ENCODE results near the gene COPRS. TPM values are rescaled to one million over a fixed set of nuclear protein-coding genes. Genes with fewer than 3 reads are reported as not detected.
A peak's percentile ranks its signal among the peaks of the same experiment; 100 is the strongest.

Gene COPRS
- total RNA-seq, 4 donors from 2014 or later, result 49.3 to 56.8 (median 50.4) TPM

DNA sequence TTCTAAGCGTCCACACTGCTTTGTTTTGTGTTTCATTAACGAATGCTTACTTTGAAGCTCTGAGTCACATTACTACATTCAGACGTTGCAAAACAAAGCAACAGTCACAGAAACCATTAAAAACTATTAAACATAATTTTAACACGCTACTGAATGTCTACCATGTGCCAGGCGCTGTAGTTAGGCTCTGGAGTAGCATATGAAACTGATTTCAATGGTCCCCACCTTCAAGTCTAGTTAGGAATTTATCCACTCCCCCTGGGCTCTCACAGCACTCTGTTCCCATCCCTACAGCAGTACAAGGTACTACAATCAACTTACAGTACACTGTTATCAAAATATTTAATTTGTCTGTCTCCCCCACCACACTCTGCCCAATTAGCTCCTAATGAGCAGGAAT lies 41.8 kb upstream of the COPRS start:
- H3K4me3 ChIP-seq (ENCODE audit: low read depth, poor library complexity, severe bottlenecking), result peak overlapping the region; percentile 82
- WGBS, 2 donors, result 4 to 5% methylated on average over 5 of the region's 5 CpGs
- intact Hi-C loops (cut with DNase I; ENCODE audit: low total_unique reads), result no loop called here
- TF ChIP-seq, protein P1, sequence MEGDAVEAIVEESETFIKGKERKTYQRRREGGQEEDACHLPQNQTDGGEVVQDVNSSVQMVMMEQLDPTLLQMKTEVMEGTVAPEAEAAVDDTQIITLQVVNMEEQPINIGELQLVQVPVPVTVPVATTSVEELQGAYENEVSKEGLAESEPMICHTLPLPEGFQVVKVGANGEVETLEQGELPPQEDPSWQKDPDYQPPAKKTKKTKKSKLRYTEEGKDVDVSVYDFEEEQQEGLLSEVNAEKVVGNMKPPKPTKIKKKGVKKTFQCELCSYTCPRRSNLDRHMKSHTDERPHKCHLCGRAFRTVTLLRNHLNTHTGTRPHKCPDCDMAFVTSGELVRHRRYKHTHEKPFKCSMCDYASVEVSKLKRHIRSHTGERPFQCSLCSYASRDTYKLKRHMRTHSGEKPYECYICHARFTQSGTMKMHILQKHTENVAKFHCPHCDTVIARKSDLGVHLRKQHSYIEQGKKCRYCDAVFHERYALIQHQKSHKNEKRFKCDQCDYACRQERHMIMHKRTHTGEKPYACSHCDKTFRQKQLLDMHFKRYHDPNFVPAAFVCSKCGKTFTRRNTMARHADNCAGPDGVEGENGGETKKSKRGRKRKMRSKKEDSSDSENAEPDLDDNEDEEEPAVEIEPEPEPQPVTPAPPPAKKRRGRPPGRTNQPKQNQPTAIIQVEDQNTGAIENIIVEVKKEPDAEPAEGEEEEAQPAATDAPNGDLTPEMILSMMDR (IDR thresholded peaks at IDR 0.05), result no peak
- no peak for TF ChIP-seq POLR2A (IDR thresholded peaks at IDR 0.05)
- no peak for DNase-seq (ENCODE audit: low spot score in 2 of 2)

DNA sequence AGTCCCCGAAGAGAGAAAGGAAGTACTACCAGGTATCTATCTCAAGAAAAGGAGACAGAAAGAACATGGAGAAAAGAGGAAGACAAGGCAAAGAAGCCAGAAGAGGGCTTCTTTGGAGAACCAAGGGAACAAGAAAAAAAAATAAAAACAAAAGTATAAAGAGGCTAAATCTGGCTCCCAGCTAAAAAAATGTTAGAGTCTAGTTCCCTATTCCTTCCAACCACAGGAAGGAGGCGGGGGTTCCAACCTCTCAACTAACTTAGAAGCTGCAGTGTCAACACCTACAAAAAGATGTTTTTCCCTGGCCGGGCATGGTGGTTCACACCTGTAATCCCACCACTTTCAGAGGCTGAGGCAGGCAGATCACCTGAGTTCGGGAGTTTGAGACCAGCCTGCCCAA lies 29.1 kb upstream of the COPRS start:
- no peak overlapping the region for H3K4me3 ChIP-seq (ENCODE audit: low read depth, poor library complexity, severe bottlenecking)
- WGBS, 2 donors, result 88 to 89% methylated on average over 4 of the region's 4 CpGs
- DNase-seq (ENCODE audit: low spot score in 2 of 2), result peak; percentile 19 to 74
- TF ChIP-seq POLR2A (IDR thresholded peaks at IDR 0.05), result no peak
- TF ChIP-seq, protein P1 (IDR thresholded peaks at IDR 0.05), result no peak
- intact Hi-C loops (cut with DNase I; ENCODE audit: low total_unique reads), result no loop called here

DNA sequence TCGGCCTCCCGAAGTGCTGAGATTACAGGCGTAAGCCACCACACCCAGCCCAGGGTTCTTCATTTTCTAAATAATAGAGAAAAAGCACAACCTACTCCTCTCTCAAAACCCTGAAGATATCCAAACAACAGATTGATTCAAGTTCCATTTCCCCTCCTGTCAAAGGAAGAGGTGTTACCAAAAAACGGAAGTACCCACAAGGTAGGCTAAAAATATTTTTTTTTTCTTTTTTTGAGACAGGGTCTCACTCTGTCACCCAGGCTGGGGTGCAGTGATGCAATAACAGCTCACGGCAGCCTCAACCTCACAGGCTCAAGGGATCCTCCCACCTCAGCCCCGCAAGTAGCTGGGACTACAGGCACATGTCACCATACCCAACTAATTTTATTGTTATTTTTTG lies 23.5 kb upstream of the COPRS start:
- 90 to 91% methylated on average over 6 of the region's 6 CpGs for WGBS, 2 donors
- no peak for DNase-seq (ENCODE audit: low spot score in 2 of 2)
- TF ChIP-seq POLR2A (IDR thresholded peaks at IDR 0.05), result no peak
- TF ChIP-seq, protein P1 (IDR thresholded peaks at IDR 0.05), result no peak
- intact Hi-C loops (cut with DNase I; ENCODE audit: low total_unique reads), result no loop called here
- no peak overlapping the region for H3K4me3 ChIP-seq (ENCODE audit: low read depth, poor library complexity, severe bottlenecking)

DNA sequence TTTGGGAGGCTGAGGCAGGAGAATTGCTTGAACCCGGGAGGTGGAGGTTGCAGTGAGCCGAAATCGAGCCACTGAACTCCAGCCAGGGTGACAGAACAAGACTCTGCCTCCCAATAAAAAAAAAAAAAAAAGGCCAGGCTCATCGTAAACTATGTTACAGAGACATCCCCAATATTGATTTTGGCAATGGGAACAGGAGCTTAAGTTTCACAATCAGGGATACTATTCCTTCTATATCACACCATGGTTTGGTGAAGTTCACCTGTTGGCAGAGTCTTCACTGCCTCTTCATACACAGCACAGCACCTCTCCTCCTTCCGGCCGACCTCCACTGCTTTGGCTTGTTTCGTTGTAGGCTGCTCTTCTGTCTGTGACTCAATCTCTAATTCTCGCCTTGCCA lies 21.3 kb upstream of the COPRS start:
- no peak for DNase-seq (ENCODE audit: low spot score in 2 of 2)
- no peak overlapping the region for H3K4me3 ChIP-seq (ENCODE audit: low read depth, poor library complexity, severe bottlenecking)
- intact Hi-C loops (cut with DNase I; ENCODE audit: low total_unique reads), result no loop called here
- TF ChIP-seq POLR2A (IDR thresholded peaks at IDR 0.05), result no peak
- TF ChIP-seq, protein P1 (IDR thresholded peaks at IDR 0.05), result no peak
- 89 to 90% methylated on average over 8 of the region's 8 CpGs for WGBS, 2 donors

DNA sequence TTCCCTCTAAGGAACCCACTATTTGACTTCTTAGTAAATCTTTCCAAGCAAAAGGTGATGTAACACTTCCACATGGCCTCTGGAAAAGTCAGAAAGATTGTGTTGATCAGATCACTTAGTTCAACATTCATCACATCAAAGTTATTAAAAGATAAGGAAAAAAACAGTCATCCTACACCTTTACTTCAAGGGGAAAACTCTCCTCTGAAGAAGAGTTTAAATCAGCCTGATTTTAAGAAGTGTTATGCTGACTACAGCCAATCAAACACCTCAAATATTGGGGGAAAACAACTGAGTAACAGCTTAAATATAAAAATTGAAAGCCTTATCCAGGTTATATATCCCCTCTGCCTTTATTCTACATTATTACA lies 19.6 kb upstream of the COPRS start:
- H3K4me3 ChIP-seq (ENCODE audit: low read depth, poor library complexity, severe bottlenecking), result no peak overlapping the region
- TF ChIP-seq, protein P1 (IDR thresholded peaks at IDR 0.05), result no peak
- TF ChIP-seq POLR2A (IDR thresholded peaks at IDR 0.05), result no peak
- no peak for DNase-seq (ENCODE audit: low spot score in 2 of 2)
- intact Hi-C loops (cut with DNase I; ENCODE audit: low total_unique reads), result no loop called here

DNA sequence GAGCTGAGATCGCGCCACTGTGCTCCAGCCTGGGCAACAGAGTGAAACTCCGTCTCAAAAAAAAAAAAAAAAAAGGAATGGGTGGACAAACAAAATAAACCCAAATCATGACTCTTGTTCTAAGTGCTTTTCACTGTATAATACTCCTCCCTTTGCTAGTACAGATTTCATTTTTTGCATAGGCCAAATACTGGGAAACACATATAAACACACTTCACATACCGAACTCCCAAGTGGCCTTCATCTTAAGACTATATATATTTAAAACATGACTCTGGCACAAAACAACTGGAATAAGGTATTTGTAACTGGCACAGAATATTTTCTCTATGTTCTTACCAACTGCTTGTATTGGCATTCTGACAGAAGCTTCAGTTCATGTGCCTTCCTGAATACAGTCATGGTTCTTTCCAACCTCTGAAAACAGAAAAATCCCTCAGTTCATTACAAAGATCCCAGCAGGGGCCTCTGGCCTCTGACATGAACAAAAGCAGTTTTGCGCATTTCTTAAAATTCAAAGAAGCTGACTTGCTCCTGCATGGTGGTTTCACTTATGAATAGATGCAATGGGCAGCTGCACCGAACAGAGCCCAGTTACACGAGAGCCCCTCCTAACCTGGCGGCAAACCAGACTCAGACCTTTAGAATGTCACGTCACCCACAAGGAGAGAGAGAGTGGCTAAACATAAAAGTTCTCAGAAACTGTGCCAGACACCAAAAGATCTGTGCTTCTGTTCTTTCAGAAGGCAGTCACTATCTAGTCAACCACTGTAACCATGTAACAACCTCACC lies 19.1 kb upstream of the COPRS start:
- no peak overlapping the region for H3K4me3 ChIP-seq (ENCODE audit: low read depth, poor library complexity, severe bottlenecking)
- no peak for DNase-seq (ENCODE audit: low spot score in 2 of 2)
- TF ChIP-seq, protein P1 (IDR thresholded peaks at IDR 0.05), result no peak
- TF ChIP-seq POLR2A (IDR thresholded peaks at IDR 0.05), result no peak
- 90 to 93% methylated on average over 9 of the region's 9 CpGs for WGBS, 2 donors
- intact Hi-C loops (cut with DNase I; ENCODE audit: low total_unique reads), result no loop called here

Data from lower leg skin (tissue), 4 donors.